Thyroid gland (tissue), 4 donors: ENCODE measurements around the gene RABL3.

ENCODE experiments used
- CTCF ChIP-seq, 6 experiments: fragments of 200-600 bp in 3 of 6; fragments of 450-650 bp in 3 of 6; sonication (generic) in 3 of 6; IDR thresholded peaks; one replicate each; pipeline ENCODE4 v1.5.1; 2016 to 2019; ENCODE audit warnings: antibody characterized with exemption in 6 of 6, mild to moderate bottlenecking in 2 of 6, inconsistent platforms in 1 of 6, moderate library complexity in 1 of 6
- POLR2A ChIP-seq, 2 donors: fragments of 450-650 bp; IDR thresholded peaks; one replicate each; pipeline ENCODE4 v1.6.1; 2017; ENCODE audit warnings: antibody characterized with exemption in 2 of 2, mild to moderate bottlenecking in 2 of 2, moderate library complexity in 1 of 2

- TF ChIP-seq CTCF (IDR thresholded peaks at IDR 0.05) (no peak), POLR2A (IDR thresholded peaks at IDR 0.05) (no peak)
Observed at GRCh38 chr3:120708408-120708807, 33.9 kb downstream of the RABL3 start.
